ENCODE measurements around the gene DPM3.
A peak's percentile ranks its signal among the peaks of the same experiment; 100 is the strongest.
"Not testable (repeated sequence)": the region's sequence is repeated elsewhere in the genome, so short reads cannot be mapped to it uniquely, and the experiment has no call there.

The DPM3 gene

DNA sequence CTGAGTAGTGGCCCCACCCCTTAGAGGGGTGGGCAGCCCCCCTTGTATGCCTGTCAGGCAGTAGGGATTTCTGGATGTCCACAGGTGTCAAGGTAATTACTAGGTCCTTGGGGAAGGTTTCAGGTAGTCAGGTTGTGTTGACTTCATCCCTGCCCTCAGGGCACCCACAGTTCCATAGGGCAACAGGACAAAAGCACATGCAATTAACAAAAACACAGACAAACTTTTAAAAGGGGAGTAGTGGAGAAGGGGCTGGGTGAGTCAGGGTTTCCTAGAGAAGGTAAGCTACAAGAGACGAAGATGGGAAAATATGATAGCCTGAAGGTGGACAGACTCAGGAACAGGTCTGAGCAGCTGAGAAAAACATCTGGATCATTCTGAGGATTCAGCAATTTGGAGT lies 18.7 kb upstream of the DPM3 start:
- DNase-seq (ENCODE audit: low spot score), result no peak

DNA sequence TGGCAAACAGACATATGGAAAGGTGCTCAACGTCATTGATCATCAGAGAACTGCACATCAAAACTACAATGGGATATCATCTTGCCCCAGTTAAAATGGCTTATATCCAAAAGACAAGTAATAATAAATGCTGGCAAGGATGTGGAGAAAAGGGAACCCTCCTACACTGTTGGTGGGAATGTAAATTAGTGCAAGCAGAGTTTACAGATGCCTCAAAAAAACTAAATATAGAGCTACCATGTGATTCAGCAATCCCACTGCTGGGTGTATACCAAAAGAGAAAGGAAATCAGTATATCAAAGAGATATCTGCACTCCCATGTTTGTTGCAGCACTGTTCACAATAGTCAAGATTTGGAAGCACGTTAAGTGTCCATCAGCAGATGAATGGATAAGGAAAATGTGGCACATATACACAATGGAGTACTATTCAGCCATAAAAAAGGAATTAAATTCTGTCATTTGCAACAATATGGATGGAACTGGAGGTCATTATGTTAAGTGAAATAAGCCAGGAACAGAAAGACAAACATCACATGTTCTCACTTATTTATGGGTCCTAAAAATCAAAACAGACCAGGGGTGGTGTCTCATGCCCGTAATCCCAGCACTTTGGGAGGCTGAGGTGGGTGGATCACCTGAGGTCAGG lies 15.8 kb upstream of the DPM3 start:
- DNase-seq (ENCODE audit: low spot score), result not testable (repeated sequence)

DNA sequence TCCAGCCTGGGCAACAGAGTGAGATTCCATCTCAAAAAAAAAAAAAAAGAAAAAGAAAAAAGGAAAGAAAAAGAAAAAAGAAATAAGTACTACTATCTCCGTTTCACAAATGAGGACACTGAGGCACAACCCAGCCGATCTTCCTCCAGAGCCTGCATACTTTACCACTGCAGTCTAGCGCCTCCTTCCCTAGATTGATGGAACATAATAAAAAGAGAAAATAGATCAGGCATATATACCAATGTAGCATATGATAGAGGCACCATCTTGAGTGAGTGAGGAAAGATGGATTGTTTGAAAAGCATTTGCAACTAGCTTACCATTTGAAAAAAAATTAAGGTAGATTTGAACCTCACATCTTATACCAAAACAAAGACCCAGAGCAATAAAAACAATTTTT lies 5.2 kb upstream of the DPM3 start:
- DNase-seq (ENCODE audit: low spot score), result no peak

DNA sequence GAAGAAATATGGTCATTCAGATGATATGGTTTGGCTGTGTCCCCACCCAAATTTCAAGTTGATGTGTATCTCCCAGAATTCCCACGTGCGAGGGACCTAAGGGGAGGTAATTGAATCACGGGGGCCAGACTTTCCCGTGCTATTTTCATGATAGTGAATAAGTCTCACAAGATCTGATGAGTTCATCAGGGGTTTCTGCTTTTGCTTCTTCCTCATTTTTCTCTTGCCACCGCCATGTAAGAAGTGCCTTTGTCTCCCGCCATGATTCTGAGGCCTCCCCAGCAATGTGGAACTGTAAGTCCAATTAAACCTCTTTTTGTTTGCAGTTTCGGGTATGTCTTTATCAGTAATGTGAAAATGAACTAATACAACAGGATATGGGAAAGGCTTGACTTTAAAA lies 1.4 kb upstream of the DPM3 start:
- DNase-seq (ENCODE audit: low spot score), result no peak

DNA sequence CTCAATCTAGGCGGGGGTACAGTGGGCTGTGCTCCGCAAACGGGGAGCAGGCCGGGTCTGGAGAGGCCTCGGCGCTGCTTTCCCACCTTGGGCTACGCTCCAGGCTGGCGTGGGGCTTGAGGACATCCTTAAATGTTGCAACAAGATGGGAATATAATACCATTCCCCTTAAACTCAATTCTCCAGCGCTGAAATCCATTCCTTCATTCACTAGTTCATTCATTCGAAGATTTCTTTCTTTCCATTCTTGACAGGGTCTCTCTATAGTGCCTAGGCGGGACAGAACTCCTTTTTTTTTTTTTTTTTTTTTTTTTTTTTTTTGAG lies 261 bp upstream of the DPM3 start:
- DNase-seq (ENCODE audit: low spot score), result no peak

DNA sequence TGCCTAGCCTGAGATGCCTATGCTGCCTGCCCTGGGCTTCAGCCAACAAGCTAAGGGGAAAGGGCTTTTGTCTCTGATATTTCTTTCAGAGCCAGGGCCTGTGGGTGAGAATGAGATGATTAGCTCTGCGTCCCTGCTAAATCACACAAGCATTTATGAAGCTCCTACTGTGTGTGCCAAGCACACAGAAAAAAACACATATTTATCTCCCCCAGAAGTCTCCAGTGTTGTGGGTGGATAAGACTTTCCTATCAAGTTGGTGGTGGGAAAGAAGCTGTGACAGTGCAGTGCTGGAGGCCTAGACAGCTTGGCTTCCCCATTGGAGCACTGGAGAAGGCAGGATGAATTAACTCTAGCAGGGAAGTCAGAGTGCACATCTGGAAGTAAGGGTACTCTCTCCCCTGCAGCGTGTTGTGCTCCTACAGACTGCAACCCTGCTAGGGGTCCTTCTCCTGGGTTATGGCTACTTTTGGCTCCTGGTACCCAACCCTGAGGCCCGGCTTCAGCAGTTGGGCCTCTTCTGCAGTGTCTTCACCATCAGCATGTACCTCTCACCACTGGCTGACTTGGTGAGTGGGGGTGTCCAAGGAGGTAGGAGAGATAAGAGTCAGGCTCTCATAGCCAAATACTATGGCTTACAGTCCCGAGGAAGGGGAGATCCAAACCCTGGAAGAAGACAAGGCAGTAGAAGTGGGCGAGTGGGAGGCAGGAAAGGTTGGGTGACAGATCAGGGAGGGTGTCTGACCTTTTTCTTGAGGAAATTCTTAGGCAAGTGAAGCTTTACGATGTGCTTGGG lies 3.0 kb downstream of the DPM3 start:
- no peak for DNase-seq (ENCODE audit: low spot score)

DNA sequence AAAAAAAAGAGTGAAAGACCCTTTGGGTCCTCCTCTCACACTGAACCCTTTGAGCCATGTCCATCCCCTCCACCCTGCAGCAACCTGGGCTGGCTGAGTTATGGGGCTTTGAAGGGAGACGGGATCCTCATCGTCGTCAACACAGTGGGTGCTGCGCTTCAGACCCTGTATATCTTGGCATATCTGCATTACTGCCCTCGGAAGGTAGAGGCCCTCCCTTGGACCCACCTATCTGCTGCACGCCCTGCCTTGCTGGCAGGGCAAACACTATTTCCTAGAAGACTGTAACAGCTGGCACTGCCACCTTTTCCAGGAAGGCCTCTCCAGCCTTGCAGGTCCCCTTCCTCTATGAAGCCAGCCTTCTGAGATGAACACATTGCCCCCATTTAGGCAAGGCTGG lies 3.6 kb downstream of the DPM3 start:
- DNase-seq (ENCODE audit: low spot score), result peak; percentile 34

DNA sequence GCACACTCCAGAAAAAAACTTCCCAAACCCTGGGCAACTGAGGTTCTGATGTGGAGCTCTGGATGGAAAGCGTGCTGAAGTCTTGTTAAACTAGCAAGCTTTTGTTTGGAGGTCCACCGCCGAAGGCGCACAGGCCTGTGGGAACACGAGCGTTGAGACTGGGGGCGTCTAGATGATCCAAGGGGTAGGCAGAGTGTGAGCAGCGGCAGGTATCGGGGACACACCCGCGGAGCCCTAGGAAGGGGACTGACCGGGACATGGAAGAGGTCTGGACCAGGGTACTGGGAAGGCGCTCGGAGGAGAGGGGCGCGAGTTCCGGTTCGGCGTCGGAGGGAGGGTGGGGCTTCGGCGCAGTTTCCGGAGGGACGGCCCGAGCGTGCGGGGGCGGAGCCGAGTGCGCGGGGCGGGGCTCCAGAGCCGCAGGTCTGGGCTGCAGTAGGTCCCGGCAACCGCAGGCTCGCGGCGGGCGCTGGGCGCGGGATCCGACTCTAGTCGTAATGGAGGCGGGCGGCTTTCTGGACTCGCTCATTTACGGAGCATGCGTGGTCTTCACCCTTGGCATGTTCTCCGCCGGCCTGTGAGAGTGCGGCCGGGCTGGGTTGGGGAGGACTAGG lies 4.8 kb downstream of the DPM3 start, which contains the start of gene SLC50A1:
TSS of gene SLC50A1 (plus strand) at position 438 of the 614 bp plus-strand sequence. CDS start at position 498, 60 bp downstream.
- DNase-seq (ENCODE audit: low spot score), result peak; percentile 95

DNA sequence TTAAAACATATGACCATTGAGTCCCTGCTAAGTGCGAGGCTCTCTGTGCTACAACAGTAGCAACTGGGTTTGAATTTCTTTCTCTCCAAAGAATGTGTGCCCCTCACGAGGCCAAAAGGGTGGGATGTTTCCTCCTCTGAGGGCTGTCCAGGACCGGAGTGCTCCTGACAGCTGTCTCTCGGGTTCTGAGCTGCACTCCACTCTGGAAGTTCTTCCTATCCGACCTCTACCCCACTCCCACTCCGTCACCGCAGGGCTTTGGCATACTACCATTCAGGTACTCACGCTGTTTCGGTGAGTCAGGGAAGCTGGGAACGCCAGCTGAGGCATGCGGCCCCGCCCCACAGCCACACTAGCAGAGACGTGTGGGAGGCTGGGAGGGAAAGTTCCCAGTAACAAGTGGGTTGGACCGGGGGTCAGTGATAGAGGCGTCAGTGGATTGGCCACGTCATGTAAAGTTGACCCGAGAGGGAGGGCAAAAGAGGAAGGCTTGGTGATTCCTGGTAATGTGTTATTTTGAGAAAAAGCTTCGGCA lies 5.4 kb downstream of the DPM3 start:
- DNase-seq (ENCODE audit: low spot score), result peak; percentile 95

DNA sequence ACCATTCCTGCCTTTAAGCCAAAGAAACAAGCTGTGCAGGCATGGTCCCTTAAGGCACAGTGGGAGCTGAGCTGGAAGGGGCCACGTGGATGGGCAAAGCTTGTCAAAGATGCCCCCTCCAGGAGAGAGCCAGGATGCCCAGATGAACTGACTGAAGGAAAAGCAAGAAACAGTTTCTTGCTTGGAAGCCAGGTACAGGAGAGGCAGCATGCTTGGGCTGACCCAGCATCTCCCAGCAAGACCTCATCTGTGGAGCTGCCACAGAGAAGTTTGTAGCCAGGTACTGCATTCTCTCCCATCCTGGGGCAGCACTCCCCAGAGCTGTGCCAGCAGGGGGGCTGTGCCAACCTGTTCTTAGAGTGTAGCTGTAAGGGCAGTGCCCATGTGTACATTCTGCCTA lies 6.0 kb downstream of the DPM3 start:
- DNase-seq (ENCODE audit: low spot score), result no peak

DNA sequence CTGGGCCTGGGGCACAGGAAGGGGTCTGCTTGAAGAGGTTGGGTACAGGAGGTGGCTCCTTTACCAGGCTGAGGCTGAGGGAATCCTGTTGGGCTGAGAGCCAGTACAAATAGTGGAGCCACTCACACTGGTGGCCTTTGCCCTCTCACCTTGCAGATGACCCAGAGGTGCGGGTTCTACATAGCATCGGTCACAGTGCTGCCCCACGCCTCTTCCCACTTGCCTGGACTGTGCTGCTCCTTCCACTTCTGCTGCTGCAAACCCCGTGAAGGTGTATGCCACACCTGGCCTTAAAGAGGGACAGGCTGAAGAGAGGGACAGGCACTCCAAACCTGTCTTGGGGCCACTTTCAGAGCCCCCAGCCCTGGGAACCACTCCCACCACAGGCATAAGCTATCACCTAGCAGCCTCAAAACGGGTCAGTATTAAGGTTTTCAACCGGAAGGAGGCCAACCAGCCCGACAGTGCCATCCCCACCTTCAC lies 6.5 kb downstream of the DPM3 start:
- DNase-seq (ENCODE audit: low spot score), result no peak

DNA sequence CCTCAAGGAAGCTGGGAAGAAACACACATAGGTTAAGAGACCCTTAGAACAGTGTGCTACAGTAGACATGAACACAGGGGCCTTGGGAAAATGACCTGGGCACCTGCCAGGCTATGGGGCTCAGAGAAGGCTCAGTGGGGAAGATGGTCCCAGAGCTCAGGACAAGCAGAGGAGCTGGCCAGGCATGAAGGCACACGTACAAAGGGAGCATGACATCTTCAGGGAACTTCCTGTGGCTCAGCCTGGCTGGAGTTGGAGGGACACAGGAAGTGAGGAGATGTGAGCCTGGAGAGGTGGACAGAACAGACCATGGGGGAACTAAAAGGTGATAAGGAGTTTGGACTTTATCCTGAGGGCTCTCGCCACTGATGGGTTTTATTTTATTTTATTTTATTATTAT lies 8.5 kb downstream of the DPM3 start:
- DNase-seq (ENCODE audit: low spot score), result no peak

DNA sequence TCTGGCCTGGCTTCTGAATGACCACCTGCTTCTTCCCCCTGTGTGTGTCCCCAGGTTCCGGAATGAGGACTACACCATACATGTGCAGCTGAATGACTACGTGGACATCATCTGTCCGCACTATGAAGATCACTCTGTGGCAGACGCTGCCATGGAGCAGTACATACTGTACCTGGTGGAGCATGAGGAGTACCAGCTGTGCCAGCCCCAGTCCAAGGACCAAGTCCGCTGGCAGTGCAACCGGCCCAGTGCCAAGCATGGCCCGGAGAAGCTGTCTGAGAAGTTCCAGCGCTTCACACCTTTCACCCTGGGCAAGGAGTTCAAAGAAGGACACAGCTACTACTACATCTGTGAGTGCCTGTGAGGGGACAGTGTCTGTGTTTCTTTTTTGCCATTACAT lies 9.0 kb downstream of the DPM3 start:
- no peak for DNase-seq (ENCODE audit: low spot score)

DNA sequence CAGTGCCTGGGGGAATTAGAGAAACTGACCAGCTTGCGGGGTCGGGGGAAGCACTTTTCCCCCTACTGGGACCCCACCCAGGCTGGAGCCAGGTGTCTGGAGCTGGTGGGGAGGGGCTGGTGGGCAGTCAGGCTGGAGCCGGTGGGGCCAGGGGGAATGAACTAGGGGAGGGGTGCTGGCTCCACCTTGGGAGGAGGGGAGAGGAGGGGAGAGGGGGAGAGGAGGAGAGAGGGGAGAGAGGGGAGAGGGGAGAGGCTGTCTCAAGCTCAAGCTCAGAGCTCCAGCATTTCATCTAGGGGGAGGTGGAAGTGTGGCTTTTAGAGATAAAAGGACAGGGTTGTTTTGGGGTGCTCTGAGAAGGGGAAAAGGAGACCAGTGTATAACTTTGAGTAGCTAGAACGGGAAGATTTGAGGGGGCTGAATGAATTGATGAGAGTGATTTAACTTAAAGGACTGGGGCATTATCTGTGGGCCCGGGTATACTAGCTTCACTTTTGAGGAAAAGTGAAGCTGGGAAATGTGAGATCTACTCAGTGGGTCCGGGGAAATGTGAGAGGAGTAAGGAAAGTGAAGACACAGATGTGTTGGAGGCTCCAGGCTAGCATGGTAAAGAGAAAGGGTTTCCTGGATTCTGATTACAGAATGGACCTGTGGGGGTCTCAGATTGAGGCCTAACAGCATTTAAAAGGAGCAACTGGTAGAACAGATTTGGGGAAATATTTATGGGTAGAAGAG lies 9.9 kb downstream of the DPM3 start:
- no peak for DNase-seq (ENCODE audit: low spot score)

DNA sequence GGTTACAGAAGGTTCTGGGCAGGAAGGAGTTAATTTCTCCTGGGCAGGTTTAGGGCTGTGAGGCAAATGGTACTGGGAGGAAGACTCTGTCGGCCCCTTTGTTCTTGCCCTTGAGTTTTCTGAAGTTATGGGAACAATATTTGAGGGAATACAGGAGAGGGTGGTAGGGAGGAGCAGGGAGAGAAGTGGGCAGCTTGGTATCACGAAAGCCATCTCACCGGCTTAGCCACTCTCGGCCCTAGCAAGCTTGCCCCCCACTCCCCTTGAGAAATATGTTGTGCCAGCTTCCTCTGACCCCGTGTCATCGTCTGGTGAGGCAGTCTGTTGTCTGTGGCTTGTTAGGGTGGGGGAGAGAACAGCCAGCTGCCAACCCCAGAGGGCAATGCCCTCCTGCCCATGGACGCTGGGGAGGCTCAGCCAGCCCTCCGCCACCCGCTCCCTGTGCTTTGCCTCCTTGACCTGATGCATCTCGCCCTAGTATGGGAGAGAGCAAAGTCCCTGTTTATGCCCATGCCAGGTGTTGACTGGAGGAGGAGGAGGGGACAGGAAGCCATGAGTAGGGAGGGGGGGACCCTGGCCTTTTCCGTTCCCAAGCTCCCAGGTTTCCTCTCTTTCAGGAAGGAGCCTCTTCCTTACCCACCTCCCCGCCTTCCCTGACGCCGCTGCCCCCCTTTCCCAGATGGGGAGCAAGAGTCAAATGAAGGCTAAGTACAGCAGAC lies 11.4 kb downstream of the DPM3 start:
- no peak for DNase-seq (ENCODE audit: low spot score)

DNA sequence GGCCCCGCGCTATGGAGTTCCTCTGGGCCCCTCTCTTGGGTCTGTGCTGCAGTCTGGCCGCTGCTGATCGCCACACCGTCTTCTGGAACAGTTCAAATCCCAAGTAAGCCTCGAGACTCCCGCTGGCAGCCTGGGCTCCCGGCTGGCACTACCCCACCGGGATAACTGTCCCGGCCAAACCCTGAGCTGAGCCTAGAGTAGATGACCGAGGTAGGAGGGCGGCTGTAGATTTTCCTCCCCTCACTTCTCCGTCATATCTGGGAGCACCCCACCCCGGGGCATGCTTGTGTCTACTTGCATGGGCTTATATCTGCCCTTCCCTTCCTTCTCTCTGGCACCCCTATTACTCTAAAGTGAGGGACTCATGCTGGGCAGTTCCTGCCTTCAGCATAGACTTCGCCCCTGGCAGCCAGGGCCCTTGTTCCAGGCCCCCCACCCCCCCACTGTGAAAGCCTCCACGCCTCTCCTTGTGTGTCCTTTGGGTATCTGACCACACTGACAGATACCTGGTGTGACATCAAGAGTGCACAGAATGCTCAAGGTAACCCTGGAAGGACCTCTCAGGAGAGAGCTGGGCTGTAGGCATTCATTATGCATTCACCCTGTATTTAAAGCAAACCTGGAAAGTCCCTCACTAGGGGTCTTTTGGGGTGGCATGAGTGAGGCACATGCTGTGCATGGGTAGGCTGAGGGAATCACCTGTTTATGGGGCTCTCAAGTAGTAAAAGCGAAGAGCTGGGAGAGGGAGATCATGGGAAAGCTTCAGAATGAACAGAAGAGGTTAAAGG lies 12.2 kb downstream of the DPM3 start:
- no peak for DNase-seq (ENCODE audit: low spot score)

DNA sequence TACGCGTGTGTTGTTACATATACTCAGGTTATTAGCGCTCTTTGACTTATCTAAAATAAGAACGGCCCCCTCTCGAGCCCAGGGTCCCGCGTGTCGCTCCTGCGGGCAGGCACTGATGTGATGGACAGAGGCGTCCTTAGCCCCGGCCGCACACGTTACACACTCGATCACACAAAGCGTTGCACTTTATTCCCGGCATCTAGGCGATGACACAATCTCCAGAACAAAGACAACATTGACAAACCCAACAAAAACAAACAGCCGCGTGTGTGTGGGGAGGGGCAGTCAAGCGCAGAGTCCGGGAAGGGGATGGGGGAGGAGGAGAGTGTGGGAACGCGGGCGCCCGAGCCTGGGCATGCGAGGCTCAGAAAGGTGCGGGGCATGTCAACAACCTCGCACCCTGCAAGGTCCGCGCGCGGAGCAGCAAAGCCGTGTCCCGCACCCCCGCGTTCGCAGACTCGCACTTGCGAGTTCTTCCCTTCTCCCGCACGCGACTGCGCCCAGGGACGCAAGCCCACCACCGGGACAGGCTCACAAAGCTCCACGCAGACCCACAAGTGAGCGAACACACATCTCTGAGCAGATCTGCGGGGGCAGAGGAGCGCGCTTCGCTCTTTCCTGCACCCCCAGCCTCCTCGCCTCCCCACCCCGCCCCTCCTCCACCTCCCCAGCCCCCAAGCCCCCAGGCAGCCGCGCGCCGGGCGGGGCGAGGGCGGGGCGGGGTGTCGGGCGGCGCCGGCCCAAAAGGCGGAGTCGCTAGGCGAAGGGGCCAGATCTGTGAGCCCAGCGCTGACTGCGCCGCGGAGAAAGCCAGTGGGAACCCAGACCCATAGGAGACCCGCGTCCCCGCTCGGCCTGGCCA lies 13.0 kb downstream of the DPM3 start, which contains the start of gene EFNA1:
TSS of gene EFNA1 (plus strand) at position 772 of the 862 bp plus-strand sequence. CDS start 102 bp downstream, outside the sequence.
- DNase-seq (ENCODE audit: low spot score), result peak; percentile 40

DNA sequence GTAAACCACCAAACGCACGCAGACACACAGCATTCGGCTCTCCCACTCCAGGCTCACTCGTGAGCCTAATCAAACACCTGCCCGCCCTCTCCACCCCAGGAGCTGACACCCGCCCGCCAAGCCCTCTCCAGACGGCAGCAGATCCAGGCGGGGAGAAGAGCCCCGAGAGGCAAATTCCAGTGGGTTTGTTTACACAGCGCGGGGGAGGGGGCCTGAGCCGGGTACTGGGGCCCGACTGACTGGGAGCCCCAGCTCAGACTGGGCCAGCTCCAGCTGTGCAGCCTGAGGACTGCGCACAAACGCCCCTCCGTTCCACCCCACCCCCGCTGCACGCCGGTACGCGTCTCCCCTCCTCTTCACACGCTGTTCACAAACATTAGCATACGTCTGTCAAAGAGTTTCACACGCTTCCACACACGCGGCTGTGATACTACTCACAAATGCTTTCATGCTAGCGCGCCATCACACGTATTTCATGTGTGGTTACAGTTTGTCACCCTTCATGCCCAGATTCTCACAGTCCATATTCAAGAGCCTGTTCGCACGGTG lies 13.7 kb downstream of the DPM3 start:
- no peak for DNase-seq (ENCODE audit: low spot score)

DNA sequence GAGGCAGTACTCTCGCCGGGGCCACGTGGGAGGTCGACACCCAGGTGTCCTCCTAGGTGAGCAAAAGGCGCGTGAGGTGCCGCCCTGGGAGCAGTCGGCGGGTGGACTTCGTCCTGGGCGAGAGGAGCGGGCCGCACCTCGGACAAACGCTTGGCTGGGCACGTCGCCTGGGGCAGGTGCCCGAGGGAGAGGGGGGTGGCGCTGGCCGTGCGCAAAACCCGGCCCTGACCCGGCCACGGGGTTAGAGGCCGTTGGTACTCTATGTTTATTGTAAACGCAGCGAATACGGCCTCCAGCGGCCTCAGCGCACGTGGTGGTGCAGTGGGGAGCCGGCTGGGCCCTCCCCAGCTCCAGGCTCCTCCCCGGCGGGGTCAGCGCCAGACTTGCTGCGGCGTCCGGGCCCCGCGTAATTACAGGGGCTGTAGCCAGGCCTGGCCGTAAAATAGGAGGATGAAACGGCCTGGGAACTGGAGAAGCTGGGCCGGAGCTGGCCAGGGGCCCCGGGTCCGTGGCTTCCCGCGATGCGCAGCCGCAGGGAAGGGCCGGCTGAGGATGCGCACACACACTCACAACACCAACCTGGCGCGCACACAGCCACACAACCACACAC lies 14.3 kb downstream of the DPM3 start:
- DNase-seq (ENCODE audit: low spot score), result no peak
